HG03039 (cell line): ENCODE data around the gene FLT3LG.
A peak's percentile ranks its signal among the peaks of the same experiment; 100 is the strongest.

ENCODE experiments used
- ATAC-seq: cut with Tn5 transposase; IDR thresholded peaks from one replicate; pipeline ENCODE4 v1.9.1; 2021; ENCODE audit warnings: mild to moderate bottlenecking, moderate library complexity; ENCODE audit not compliant: unreplicated experiment

Gene FLT3LG

GRCh38 chr19:49507803-49508494, 33.9 kb downstream of the FLT3LG start:
- ATAC-seq, result no peak

GRCh38 chr19:49512970-49513745, 39.1 kb downstream of the FLT3LG start:
- no peak for ATAC-seq

GRCh38 chr19:49513746-49514118, 39.7 kb downstream of the FLT3LG start:
- no peak for ATAC-seq

GRCh38 chr19:49514151-49514550, 40.1 kb downstream of the FLT3LG start:
- ATAC-seq, result no peak

GRCh38 chr19:49515767-49516166, 41.8 kb downstream of the FLT3LG start:
- no peak for ATAC-seq

- no peak for ATAC-seq
These were observed 44.0 kb downstream of the FLT3LG start for GRCh38 chr19:49518033-49518432.

- ATAC-seq, result no peak
These were observed 46.8 kb downstream of the FLT3LG start for GRCh38 chr19:49520705-49521319.

- ATAC-seq, result no peak
These were observed 50.9 kb downstream of the FLT3LG start for GRCh38 chr19:49524812-49525455.

- ATAC-seq, result no peak
These were observed 54.3 kb downstream of the FLT3LG start for GRCh38 chr19:49528211-49528771.

GRCh38 chr19:49530708-49531107, 56.7 kb downstream of the FLT3LG start:
- no peak for ATAC-seq

- ATAC-seq, result peak; percentile 55
These were observed 59.8 kb downstream of the FLT3LG start for GRCh38 chr19:49533551-49534488.

- ATAC-seq, result no peak
These were observed 60.8 kb downstream of the FLT3LG start for GRCh38 chr19:49534632-49535385.
